Liver (tissue), 9 donors: ENCODE measurements around the gene PPM1N. TPM values are rescaled to one million over a fixed set of nuclear protein-coding genes. Genes with fewer than 3 reads are reported as not detected.

Experiments
- DNase-seq: peaks from one replicate; pipeline ENCODE4 v3.0.0-alpha.2; 2017; ENCODE audit warnings: low spot score
- H3K27ac ChIP-seq, 2 donors: one replicate each; pipeline ENCODE4 v1.7.0; 2013; ENCODE audit warnings: inconsistent platforms in 2 of 2, low read length in 2 of 2, control low read depth in 1 of 2, low read depth in 1 of 2, mild to moderate bottlenecking in 1 of 2
- H3K27me3 ChIP-seq, 4 donors: one replicate each; pipeline versions ENCODE4 v1.6.1 to v1.7.0; 2013; ENCODE audit warnings: low read length in 3 of 4, inconsistent platforms in 1 of 4, mild to moderate bottlenecking in 1 of 4, moderate library complexity in 1 of 4; ENCODE audit not compliant: control insufficient read depth in 4 of 4, insufficient read depth in 4 of 4
- H3K36me3 ChIP-seq, 4 donors: one replicate each; pipeline versions ENCODE4 v1.6.1 to v1.7.0; 2013; ENCODE audit warnings: low read length in 3 of 4, mild to moderate bottlenecking in 3 of 4, low read depth in 1 of 4, moderate library complexity in 1 of 4; ENCODE audit not compliant: control insufficient read depth in 4 of 4, insufficient read depth in 3 of 4
- H3K4me1 ChIP-seq, 4 donors: one replicate each; pipeline versions ENCODE4 v1.6.1 to v1.7.0; 2013; ENCODE audit warnings: low read length in 3 of 4, mild to moderate bottlenecking in 3 of 4, moderate library complexity in 1 of 4; ENCODE audit not compliant: control insufficient read depth in 4 of 4, insufficient read depth in 4 of 4
- H3K4me3 ChIP-seq, 3 donors: one replicate each; pipeline versions ENCODE4 v1.6.1 to v1.7.0; 2013; ENCODE audit warnings: low read length in 3 of 3, control low read depth in 1 of 3, low read depth in 1 of 3, mild to moderate bottlenecking in 1 of 3
- H3K9ac ChIP-seq, 2 donors: one replicate each; pipeline ENCODE4 v1.7.0; 2013; ENCODE audit warnings: low read length in 2 of 2, mild to moderate bottlenecking in 2 of 2, moderate library complexity in 2 of 2, control low read depth in 1 of 2, low read depth in 1 of 2
- H3K9me3 ChIP-seq, 4 donors: one replicate each; pipeline versions ENCODE4 v1.6.1 to v1.7.0; 2013; ENCODE audit warnings: low read length in 3 of 4; ENCODE audit not compliant: control insufficient read depth in 4 of 4
- ATF3 ChIP-seq: IDR thresholded peaks from 2 replicates; pipeline ENCODE4 v1.6.1; 2016; ENCODE audit warnings: antibody characterized with exemption
- CTCF ChIP-seq: fragments of 150-350 bp; IDR thresholded peaks from 2 replicates; pipeline ENCODE4 v1.5.1; 2017; ENCODE audit warnings: improper control_type of control experiment, low read depth, low read length; ENCODE audit not compliant: missing input control
- EGR1 ChIP-seq, 2 donors: IDR thresholded peaks; 2 replicates each; pipeline ENCODE4 v1.6.1; 2016 to 2018; ENCODE audit warnings: antibody characterized with exemption in 2 of 2, low read depth in 2 of 2
- FOXA1 ChIP-seq: IDR thresholded peaks from 2 replicates; pipeline ENCODE4 v1.6.1; 2016; ENCODE audit warnings: antibody characterized with exemption
- GABPA ChIP-seq, 2 donors: IDR thresholded peaks in 1 of 2; conservative IDR thresholded peaks in 1 of 2; 2 replicates each; pipeline ENCODE4 v1.6.1; 2016; ENCODE audit warnings: antibody characterized with exemption in 2 of 2, mild to moderate bottlenecking in 1 of 2, moderate library complexity in 1 of 2
- HNF4A ChIP-seq, 2 donors: conservative IDR thresholded peaks; 2 replicates each; pipeline ENCODE4 v1.6.1; 2016; ENCODE audit warnings: antibody characterized with exemption in 2 of 2, mild to moderate bottlenecking in 2 of 2
- JUND ChIP-seq, 2 donors: IDR thresholded peaks; 2 replicates each; pipeline ENCODE4 v1.6.1; 2016; ENCODE audit warnings: antibody characterized with exemption in 2 of 2
- MAX ChIP-seq: IDR thresholded peaks from 2 replicates; pipeline ENCODE4 v1.6.1; 2016; ENCODE audit warnings: antibody characterized with exemption
- RAD21 ChIP-seq, 2 donors: IDR thresholded peaks; 2 replicates each; pipeline ENCODE4 v1.6.1; 2016; ENCODE audit warnings: antibody characterized with exemption in 2 of 2, mild to moderate bottlenecking in 2 of 2
- REST ChIP-seq: IDR thresholded peaks from 2 replicates; pipeline ENCODE4 v1.6.1; 2016; ENCODE audit warnings: antibody characterized with exemption, mild to moderate bottlenecking
- RXRA ChIP-seq, 2 donors: IDR thresholded peaks; 2 replicates each; pipeline ENCODE4 v1.6.1; 2017 to 2018; ENCODE audit warnings: antibody characterized with exemption in 2 of 2, mild to moderate bottlenecking in 1 of 2
- SP1 ChIP-seq: IDR thresholded peaks from 2 replicates; pipeline ENCODE4 v1.6.1; 2018; ENCODE audit warnings: antibody characterized with exemption, mild to moderate bottlenecking
- TAF1 ChIP-seq: conservative IDR thresholded peaks from 2 replicates; pipeline ENCODE4 v1.6.1; 2016; ENCODE audit warnings: antibody characterized with exemption, mild to moderate bottlenecking
- YY1 ChIP-seq: IDR thresholded peaks from 2 replicates; pipeline ENCODE4 v1.6.1; 2016; ENCODE audit warnings: antibody characterized with exemption, mild to moderate bottlenecking
- ZBTB33 ChIP-seq: IDR thresholded peaks from 2 replicates; pipeline ENCODE4 v1.6.1; 2016; ENCODE audit warnings: antibody characterized with exemption
- WGBS: extraction: QIAGEN DNeasy Blood & Tissue Kit; methylation state at CpG from one replicate; pipeline ENCODE4 v1.1.7; 2013; 5-methylcytosine and 5-hydroxymethylcytosine counted together
- polyA plus RNA-seq, 2 donors: library from polyadenylated mRNA; stranded (reverse) in 1 of 2; unstranded in 1 of 2; fragments of 200-250 nt in 1 of 2; fragments of >200 nt in 1 of 2; fragmentation: Nextera tagmentation in 1 of 2; extraction: Ambion mirVana in 1 of 2; gene quantifications; one replicate each; pipeline versions ENCODE4 v1.2.1 to v1.2.3, GENCODE V29; 2013 to 2015
- total RNA-seq, 2 donors: library from RNA; depleted of rRNA; stranded (reverse); fragments of >200 nt; gene quantifications; one replicate each; pipeline ENCODE4 v1.2.3, GENCODE V29; 2014
- donor health status: healthy.
- donor health status: healthy.
- donor health status: healthy.
- donor health status: healthy.
- donor health status: healthy.

PPM1N gene
- total and polyA plus RNA-seq, 4 donors: 0.17 to 1.5 (median 0.47) TPM

- no peak for TF ChIP-seq CTCF
- no peak for TF ChIP-seq FOXA1
- no peak for TF ChIP-seq YY1
- no peak for TF ChIP-seq TAF1
- no peak for TF ChIP-seq GABPA (IDR thresholded peaks at IDR 0.05 in 1 of 2, conservative IDR thresholded peaks at IDR 0.05 in 1 of 2)
- no peak for TF ChIP-seq ZBTB33
- no peak for TF ChIP-seq JUND (IDR thresholded peaks at IDR 0.05)
- no peak for TF ChIP-seq RXRA (IDR thresholded peaks at IDR 0.05)
- no peak for TF ChIP-seq EGR1 (IDR thresholded peaks at IDR 0.05; ENCODE audit: low read depth in 2 of 2)
- no peak for TF ChIP-seq ATF3
Observed at GRCh38 chr19:45468803-45469131, 29.5 kb upstream of the PPM1N start (continued).

- peak overlapping the region; percentile 51 to 93 (median 67) for H3K4me3 ChIP-seq
- WGBS: under 1% methylated on average over 66 of the region's 66 CpGs
- no peaks in the 10 kb centered on the region for H3K36me3 ChIP-seq
- peak overlapping the region; percentile 86 to 92 for H3K27ac ChIP-seq
- TF ChIP-seq RXRA (IDR thresholded peaks at IDR 0.05) (no peak), RAD21 (IDR thresholded peaks at IDR 0.05) (no peak), MAX (peak; percentile 8), SP1 (peak; percentile 86), HNF4A (conservative IDR thresholded peaks at IDR 0.05) (peak in 1 of 2 donors; percentile 28), REST (peak; percentile 45), JUND (IDR thresholded peaks at IDR 0.05) (no peak), EGR1 (IDR thresholded peaks at IDR 0.05; ENCODE audit: low read depth in 2 of 2) (no peak), ZBTB33 (no peak)
- no peaks in the 10 kb centered on the region for H3K9me3 ChIP-seq
- peaks cover 0 to 4% (median 2%) of the 10 kb centered on the region in 4 donors for H3K27me3 ChIP-seq
- H3K4me1 ChIP-seq: peaks cover 8 to 46% (median 21%) of the 10 kb centered on the region in 4 donors
- DNase-seq: peak; percentile 76
- H3K9ac ChIP-seq: peak overlapping the region; percentile 90 to 93
Observed at GRCh38 chr19:45469132-45469944, 28.9 kb upstream of the PPM1N start.
